ENCODE results near the gene ZNF681.

ZNF681 gene

GRCh38 chr19:23758187-23759074 lies at the start of gene ZNF681:
TSS of gene ZNF681 (minus strand) at chr19:23758891. CDS start at chr19:23758749, 142 bp downstream.
- H3K4me3 ChIP-seq (ENCODE audit: low read length) = peak within 1 kb of the TSS; percentile 81
- no peaks in the 10 kb centered on the region for H3K36me3 ChIP-seq (ENCODE audit: control insufficient read depth, insufficient read depth, low read length, severe bottlenecking)
- H3K4me1 ChIP-seq (ENCODE audit: control insufficient read depth, insufficient read depth, low read length) = no peaks in the 10 kb centered on the region
- H3K27me3 ChIP-seq (replicated peaks; ENCODE audit: control insufficient read depth, insufficient read depth, low read length) = no peaks in the 10 kb centered on the region
- peak; percentile 73 for DNase-seq (ENCODE audit: low read depth)
- H3K9ac ChIP-seq (ENCODE audit: low read length) = peak within 1 kb of the TSS; percentile 51
- peaks cover 4% of the 10 kb centered on the region for H3K9me3 ChIP-seq (ENCODE audit: control insufficient read depth, low read length)

- H3K27me3 ChIP-seq (replicated peaks; ENCODE audit: control insufficient read depth, insufficient read depth, low read length) = no peaks in the 10 kb centered on the region
- no peak for DNase-seq (ENCODE audit: low read depth)
- H3K4me1 ChIP-seq (ENCODE audit: control insufficient read depth, insufficient read depth, low read length) = no peaks in the 10 kb centered on the region
- no peak overlapping the region for H3K9ac ChIP-seq (ENCODE audit: low read length)
- no peaks in the 10 kb centered on the region for H3K36me3 ChIP-seq (ENCODE audit: control insufficient read depth, insufficient read depth, low read length, severe bottlenecking)
- H3K9me3 ChIP-seq (ENCODE audit: control insufficient read depth, low read length) = no peaks in the 10 kb centered on the region
- no peak overlapping the region for H3K4me3 ChIP-seq (ENCODE audit: low read length)
These were observed 46.0 kb upstream of the ZNF681 start for GRCh38 chr19:23804676-23805075.

GRCh38 chr19:23802290-23802689 lies 43.6 kb upstream of the ZNF681 start:
- H3K4me3 ChIP-seq (ENCODE audit: low read length) = no peak overlapping the region
- no peak overlapping the region for H3K9ac ChIP-seq (ENCODE audit: low read length)
- H3K27me3 ChIP-seq (replicated peaks; ENCODE audit: control insufficient read depth, insufficient read depth, low read length) = no peaks in the 10 kb centered on the region
- peaks cover 3% of the 10 kb centered on the region for H3K9me3 ChIP-seq (ENCODE audit: control insufficient read depth, low read length)
- H3K36me3 ChIP-seq (ENCODE audit: control insufficient read depth, insufficient read depth, low read length, severe bottlenecking) = no peaks in the 10 kb centered on the region
- H3K4me1 ChIP-seq (ENCODE audit: control insufficient read depth, insufficient read depth, low read length) = no peaks in the 10 kb centered on the region
- DNase-seq (ENCODE audit: low read depth) = no peak

GRCh38 chr19:23801803-23802202 lies 43.1 kb upstream of the ZNF681 start:
- Histone ChIP-seq H3K9ac (ENCODE audit: low read length) (no peak overlapping the region), H3K27me3 (replicated peaks; ENCODE audit: control insufficient read depth, insufficient read depth, low read length) (no peaks in the 10 kb centered on the region), H3K4me1 (ENCODE audit: control insufficient read depth, insufficient read depth, low read length) (no peaks in the 10 kb centered on the region), H3K36me3 (ENCODE audit: control insufficient read depth, insufficient read depth, low read length, severe bottlenecking) (no peaks in the 10 kb centered on the region), H3K9me3 (ENCODE audit: control insufficient read depth, low read length) (peaks cover 3% of the 10 kb centered on the region), H3K4me3 (ENCODE audit: low read length) (no peak overlapping the region)
- DNase-seq (ENCODE audit: low read depth) = no peak

DNA sequence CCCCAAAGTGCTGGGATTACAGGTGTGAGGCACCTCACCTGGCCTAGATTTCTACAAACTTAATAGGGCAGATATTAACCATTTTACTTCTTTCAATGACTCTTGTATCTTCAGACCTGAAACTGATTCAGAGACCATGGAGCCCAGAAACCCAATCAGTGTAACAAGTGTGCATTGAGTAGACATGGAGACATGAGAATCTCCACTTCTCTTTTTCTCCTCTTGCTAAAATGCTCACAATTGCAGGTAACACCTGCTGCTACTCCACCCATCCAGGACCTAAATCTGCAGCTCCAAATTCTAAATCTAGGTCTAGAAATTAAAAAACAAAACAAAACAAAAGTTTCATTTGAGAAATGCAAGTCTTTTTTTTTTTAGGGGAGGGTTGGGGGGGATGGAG lies 42.2 kb upstream of the ZNF681 start:
- DNase-seq (ENCODE audit: low read depth) = no peak
- H3K36me3 ChIP-seq (ENCODE audit: control insufficient read depth, insufficient read depth, low read length, severe bottlenecking) = no peaks in the 10 kb centered on the region

GRCh38 chr19:23800271-23800670 lies 41.6 kb upstream of the ZNF681 start:
- no peaks in the 10 kb centered on the region for H3K36me3 ChIP-seq (ENCODE audit: control insufficient read depth, insufficient read depth, low read length, severe bottlenecking)
- peaks cover 8% of the 10 kb centered on the region for H3K9me3 ChIP-seq (ENCODE audit: control insufficient read depth, low read length)
- no peak overlapping the region for H3K4me3 ChIP-seq (ENCODE audit: low read length)
- H3K9ac ChIP-seq (ENCODE audit: low read length) = no peak overlapping the region
- H3K4me1 ChIP-seq (ENCODE audit: control insufficient read depth, insufficient read depth, low read length) = no peaks in the 10 kb centered on the region
- DNase-seq (ENCODE audit: low read depth) = no peak
- no peaks in the 10 kb centered on the region for H3K27me3 ChIP-seq (replicated peaks; ENCODE audit: control insufficient read depth, insufficient read depth, low read length)

More for the DNA sequence above, 42.2 kb upstream of the ZNF681 start:
- Histone ChIP-seq H3K9ac (ENCODE audit: low read length) (no peak overlapping the region), H3K9me3 (ENCODE audit: control insufficient read depth, low read length) (peaks cover 3% of the 10 kb centered on the region), H3K4me3 (ENCODE audit: low read length) (no peak overlapping the region), H3K27me3 (replicated peaks; ENCODE audit: control insufficient read depth, insufficient read depth, low read length) (no peaks in the 10 kb centered on the region), H3K4me1 (ENCODE audit: control insufficient read depth, insufficient read depth, low read length) (no peaks in the 10 kb centered on the region)

DNA sequence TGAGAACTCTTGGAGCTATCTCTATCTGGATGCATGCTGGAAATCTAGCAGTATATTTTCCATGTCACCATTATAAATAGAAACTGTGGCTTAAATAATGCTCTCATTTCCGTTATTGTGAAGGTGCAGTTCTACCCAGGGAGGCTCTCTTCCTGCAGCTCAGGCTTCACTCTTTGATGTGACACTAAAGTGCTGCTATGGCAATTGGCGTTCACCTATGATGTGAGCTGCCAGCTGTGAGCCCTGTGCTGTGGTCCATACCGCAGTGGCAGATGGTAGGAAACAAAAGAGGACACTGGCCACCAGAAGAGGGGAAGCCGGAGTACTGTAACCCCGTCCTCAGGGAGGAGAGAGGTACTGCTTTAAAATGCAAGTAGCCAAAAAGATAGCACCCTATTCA lies 40.6 kb upstream of the ZNF681 start:
- Histone ChIP-seq H3K4me1 (ENCODE audit: control insufficient read depth, insufficient read depth, low read length) (no peaks in the 10 kb centered on the region), H3K9me3 (ENCODE audit: control insufficient read depth, low read length) (peaks cover 10% of the 10 kb centered on the region), H3K36me3 (ENCODE audit: control insufficient read depth, insufficient read depth, low read length, severe bottlenecking) (no peaks in the 10 kb centered on the region), H3K4me3 (ENCODE audit: low read length) (no peak overlapping the region), H3K9ac (ENCODE audit: low read length) (no peak overlapping the region), H3K27me3 (replicated peaks; ENCODE audit: control insufficient read depth, insufficient read depth, low read length) (no peaks in the 10 kb centered on the region)
- DNase-seq (ENCODE audit: low read depth) = no peak

DNA sequence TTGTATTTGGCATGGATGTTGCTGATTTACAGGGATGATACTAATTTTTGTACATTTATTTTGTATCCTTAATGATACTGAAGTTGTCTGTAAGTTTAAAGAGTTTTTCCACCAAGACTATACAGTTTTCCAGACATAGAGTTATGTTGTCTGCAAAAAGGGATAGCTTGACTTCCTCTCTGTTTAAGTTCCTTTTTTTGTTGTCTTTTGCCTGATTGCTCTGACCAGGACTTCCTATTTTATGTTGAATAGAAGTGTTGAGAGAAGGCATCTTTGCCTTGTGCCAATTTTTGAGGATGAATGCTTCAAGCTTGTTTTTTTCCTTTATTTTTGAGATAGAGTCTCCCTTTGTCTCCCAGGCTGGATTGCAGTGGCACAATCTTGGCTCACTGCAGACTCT lies 36.8 kb upstream of the ZNF681 start:
- no peaks in the 10 kb centered on the region for H3K36me3 ChIP-seq (ENCODE audit: control insufficient read depth, insufficient read depth, low read length, severe bottlenecking)
- peaks cover 10% of the 10 kb centered on the region for H3K9me3 ChIP-seq (ENCODE audit: control insufficient read depth, low read length)
- no peaks in the 10 kb centered on the region for H3K4me1 ChIP-seq (ENCODE audit: control insufficient read depth, insufficient read depth, low read length)
- no peak overlapping the region for H3K9ac ChIP-seq (ENCODE audit: low read length)
- DNase-seq (ENCODE audit: low read depth) = no peak
- no peaks in the 10 kb centered on the region for H3K27me3 ChIP-seq (replicated peaks; ENCODE audit: control insufficient read depth, insufficient read depth, low read length)
- no peak overlapping the region for H3K4me3 ChIP-seq (ENCODE audit: low read length)

DNA sequence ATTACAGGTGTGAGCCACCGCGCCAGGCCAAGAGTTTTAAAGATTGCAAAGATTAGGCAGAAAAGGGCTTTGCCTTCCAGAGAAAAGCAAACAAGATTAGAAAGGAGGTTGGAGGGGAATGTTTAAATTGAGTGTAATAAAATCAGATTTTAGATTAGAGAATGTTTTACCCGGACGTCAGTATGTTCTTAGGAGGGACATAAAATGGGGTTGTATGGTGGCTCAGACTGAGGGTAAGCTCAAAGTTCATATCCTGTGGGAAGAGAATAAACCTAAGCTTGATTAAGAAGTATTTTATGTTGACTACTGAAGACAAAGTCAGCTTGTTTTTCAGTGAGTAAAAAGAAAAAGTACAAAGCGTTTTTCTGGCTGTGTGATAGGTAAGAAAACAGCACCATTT lies 34.1 kb upstream of the ZNF681 start:
- DNase-seq (ENCODE audit: low read depth) = no peak
- no peak overlapping the region for H3K4me3 ChIP-seq (ENCODE audit: low read length)
- no peaks in the 10 kb centered on the region for H3K27me3 ChIP-seq (replicated peaks; ENCODE audit: control insufficient read depth, insufficient read depth, low read length)
- no peaks in the 10 kb centered on the region for H3K4me1 ChIP-seq (ENCODE audit: control insufficient read depth, insufficient read depth, low read length)
- no peaks in the 10 kb centered on the region for H3K36me3 ChIP-seq (ENCODE audit: control insufficient read depth, insufficient read depth, low read length, severe bottlenecking)
- H3K9me3 ChIP-seq (ENCODE audit: control insufficient read depth, low read length) = peaks cover 13% of the 10 kb centered on the region
- no peak overlapping the region for H3K9ac ChIP-seq (ENCODE audit: low read length)

DNA sequence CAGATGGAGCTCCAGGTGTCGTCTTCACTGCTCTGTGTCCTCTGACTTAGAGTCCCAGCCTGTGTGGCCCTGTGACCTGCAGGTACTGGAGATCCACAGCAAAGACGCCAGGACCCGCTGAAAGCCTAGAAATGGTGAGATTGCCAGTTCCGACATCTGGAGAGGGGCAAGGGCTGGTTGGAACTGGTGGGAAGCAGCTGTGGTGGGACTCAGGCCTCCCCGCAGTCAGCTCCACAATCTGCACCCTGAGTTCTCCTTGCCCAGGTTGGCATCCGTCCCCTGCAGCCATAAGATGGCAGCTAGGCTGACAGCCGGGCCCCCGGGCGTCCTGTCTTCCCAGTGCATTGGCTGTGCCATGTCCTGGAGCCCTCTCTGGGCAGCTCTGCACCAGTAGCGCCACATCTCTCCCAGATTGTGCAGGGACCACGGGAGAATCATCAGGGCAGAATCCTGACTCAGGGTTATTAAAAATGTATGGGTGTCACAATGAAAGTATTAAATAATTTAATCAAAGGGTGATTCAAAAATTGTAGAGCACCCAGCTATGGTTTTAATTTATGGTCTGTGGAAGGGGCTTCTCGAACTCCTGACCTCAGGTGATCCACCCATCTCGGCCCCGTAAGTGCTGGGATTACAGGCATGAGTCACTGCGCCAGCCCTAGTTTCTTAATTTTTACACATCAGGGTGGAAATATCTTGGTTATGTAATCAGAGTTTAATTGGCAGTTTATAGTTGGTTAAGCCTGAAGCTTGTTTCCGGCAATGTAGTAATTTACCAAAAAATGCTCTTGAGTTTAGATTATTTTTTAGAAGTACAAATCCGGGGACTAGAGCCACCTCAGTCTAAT lies 32.2 kb upstream of the ZNF681 start:
- no peak for DNase-seq (ENCODE audit: low read depth)
- no peaks in the 10 kb centered on the region for H3K4me1 ChIP-seq (ENCODE audit: control insufficient read depth, insufficient read depth, low read length)
- H3K4me3 ChIP-seq (ENCODE audit: low read length) = no peak overlapping the region
- no peak overlapping the region for H3K9ac ChIP-seq (ENCODE audit: low read length)
- peaks cover 10% of the 10 kb centered on the region for H3K9me3 ChIP-seq (ENCODE audit: control insufficient read depth, low read length)
- no peaks in the 10 kb centered on the region for H3K27me3 ChIP-seq (replicated peaks; ENCODE audit: control insufficient read depth, insufficient read depth, low read length)
- H3K36me3 ChIP-seq (ENCODE audit: control insufficient read depth, insufficient read depth, low read length, severe bottlenecking) = no peaks in the 10 kb centered on the region

- DNase-seq (ENCODE audit: low read depth) = no peak
- no peak overlapping the region for H3K4me3 ChIP-seq (ENCODE audit: low read length)
- H3K9me3 ChIP-seq (ENCODE audit: control insufficient read depth, low read length) = peaks cover 9% of the 10 kb centered on the region
- H3K36me3 ChIP-seq (ENCODE audit: control insufficient read depth, insufficient read depth, low read length, severe bottlenecking) = no peaks in the 10 kb centered on the region
- no peaks in the 10 kb centered on the region for H3K27me3 ChIP-seq (replicated peaks; ENCODE audit: control insufficient read depth, insufficient read depth, low read length)
- H3K9ac ChIP-seq (ENCODE audit: low read length) = no peak overlapping the region
- no peaks in the 10 kb centered on the region for H3K4me1 ChIP-seq (ENCODE audit: control insufficient read depth, insufficient read depth, low read length)
These were observed 30.6 kb upstream of the ZNF681 start for GRCh38 chr19:23789246-23789645.

Measured in adipocyte (in vitro differentiated cells).